IPS-20b (cell line): ENCODE data around the gene SHC3.

Experiments
- H3K27ac ChIP-seq: one replicate; pipeline ENCODE4 v1.5.1; 2013; ENCODE audit warnings: low read length
- H3K27me3 ChIP-seq: 2 replicates; pipeline ENCODE4 v1.6.1; 2013; ENCODE audit warnings: mild to moderate bottlenecking, low read length, inconsistent platforms; ENCODE audit not compliant: insufficient read depth
- H3K36me3 ChIP-seq: 2 replicates; pipeline ENCODE4 v1.6.1; 2013; ENCODE audit warnings: low read depth, mild to moderate bottlenecking, inconsistent platforms, low read length, moderate library complexity; ENCODE audit not compliant: insufficient read depth
- H3K4me1 ChIP-seq: 2 replicates; pipeline ENCODE4 v1.6.1; 2013; ENCODE audit warnings: mild to moderate bottlenecking, control low read depth, inconsistent platforms, low read length, moderate library complexity; ENCODE audit not compliant: insufficient read depth
- H3K4me3 ChIP-seq: 2 replicates; pipeline ENCODE4 v1.5.1; 2013; ENCODE audit warnings: mild to moderate bottlenecking, low read length, inconsistent platforms
- H3K9ac ChIP-seq: 2 replicates; pipeline ENCODE4 v1.6.1; 2013; ENCODE audit warnings: low read depth, mild to moderate bottlenecking, inconsistent platforms, low read length, moderate library complexity
- H3K9me3 ChIP-seq: 2 replicates; pipeline ENCODE4 v1.6.1; 2013; ENCODE audit warnings: mild to moderate bottlenecking, low read depth, low read length, inconsistent platforms; ENCODE audit not compliant: insufficient read depth

SHC3 gene

GRCh38 chr9:89012294-89013042 lies 166.2 kb downstream of the SHC3 start:
- Histone ChIP-seq H3K27me3 (no peaks in the 10 kb centered on the region), H3K9ac (no peak overlapping the region), H3K4me3 (no peak overlapping the region), H3K36me3 (no peaks in the 10 kb centered on the region), H3K4me1 (peaks cover 11% of the 10 kb centered on the region; the same call in 1 of the 2 replicates), H3K9me3 (no peaks in the 10 kb centered on the region), H3K27ac (no peak overlapping the region)

DNA sequence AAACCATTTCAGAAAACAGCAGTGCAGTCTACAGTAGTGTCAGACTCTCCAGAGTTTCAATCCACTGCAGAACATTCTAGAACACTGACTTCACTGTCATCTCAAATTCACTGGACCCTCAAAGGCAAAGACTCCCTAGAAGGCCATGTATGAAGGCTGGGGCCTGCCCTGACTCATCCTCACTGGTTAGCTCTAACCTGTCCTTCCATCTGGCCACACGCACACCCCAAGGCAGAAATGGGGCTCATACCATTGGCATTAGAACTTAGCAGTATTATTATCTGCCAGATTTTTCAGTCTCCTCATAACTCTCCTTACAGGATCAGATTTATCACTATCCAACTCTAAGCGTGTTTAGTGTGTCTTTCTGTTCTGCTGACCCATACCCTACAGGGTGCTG lies 166.9 kb downstream of the SHC3 start:
- H3K27ac ChIP-seq, result no peak overlapping the region

GRCh38 chr9:89010526-89011111 lies 168.0 kb downstream of the SHC3 start:
- Histone ChIP-seq H3K36me3 (no peaks in the 10 kb centered on the region), H3K27ac (no peak overlapping the region), H3K27me3 (no peaks in the 10 kb centered on the region), H3K4me3 (no peak overlapping the region), H3K9me3 (no peaks in the 10 kb centered on the region), H3K9ac (no peak overlapping the region), H3K4me1 (peaks cover 11% of the 10 kb centered on the region; the same call in 1 of the 2 replicates)

More for the DNA sequence above, 166.9 kb downstream of the SHC3 start:
- no peak overlapping the region for H3K9ac ChIP-seq
- no peaks in the 10 kb centered on the region for H3K9me3 ChIP-seq
- H3K4me3 ChIP-seq, result no peak overlapping the region
- no peaks in the 10 kb centered on the region for H3K36me3 ChIP-seq
- H3K27me3 ChIP-seq, result no peaks in the 10 kb centered on the region
- peaks cover 11% of the 10 kb centered on the region; the same call in 1 of the 2 replicates for H3K4me1 ChIP-seq

DNA sequence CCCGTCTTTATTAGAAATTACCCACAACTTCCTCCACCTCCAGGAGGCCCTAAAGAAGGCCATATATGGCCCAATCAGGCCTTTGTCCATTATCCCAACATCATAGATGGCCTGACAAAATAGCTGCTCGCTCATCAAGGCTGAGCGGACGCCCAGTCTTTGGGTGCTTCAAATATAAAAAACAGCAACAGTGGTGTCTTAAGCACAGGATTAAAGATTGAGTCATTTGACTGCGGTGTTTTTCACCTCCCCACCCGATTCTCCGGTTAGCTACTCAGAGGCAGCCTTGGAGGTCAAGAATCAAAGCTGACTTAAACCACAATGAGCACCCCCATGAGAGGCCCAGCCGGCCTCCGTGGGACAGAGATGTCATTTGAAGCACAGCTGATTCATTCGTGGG lies 168.6 kb downstream of the SHC3 start:
- no peak overlapping the region for H3K4me3 ChIP-seq
- no peaks in the 10 kb centered on the region for H3K36me3 ChIP-seq
- no peaks in the 10 kb centered on the region for H3K9me3 ChIP-seq

DNA sequence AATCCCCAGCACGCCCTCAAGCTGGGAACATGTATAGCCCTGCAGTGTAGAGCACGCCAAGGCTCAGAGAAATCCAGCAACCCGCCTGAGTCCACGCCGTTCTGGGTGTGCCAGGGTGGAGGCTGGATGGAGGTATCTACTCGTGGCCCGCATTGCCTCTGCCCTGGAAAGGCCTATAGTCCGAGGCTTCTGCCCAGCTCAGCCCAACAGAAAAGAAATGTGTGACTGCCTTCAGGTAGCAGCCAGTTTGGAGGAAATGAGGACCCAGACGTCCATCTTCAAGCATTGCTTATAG lies 169.1 kb downstream of the SHC3 start:
- Histone ChIP-seq H3K27ac (no peak overlapping the region), H3K4me3 (no peak overlapping the region), H3K9me3 (no peaks in the 10 kb centered on the region), H3K27me3 (no peaks in the 10 kb centered on the region), H3K9ac (no peak overlapping the region), H3K4me1 (peaks cover 11% of the 10 kb centered on the region; the same call in 1 of the 2 replicates), H3K36me3 (no peaks in the 10 kb centered on the region)

More for the DNA sequence above, 168.6 kb downstream of the SHC3 start:
- Histone ChIP-seq H3K27ac (no peak overlapping the region), H3K9ac (no peak overlapping the region), H3K4me1 (peaks cover 11% of the 10 kb centered on the region; the same call in 1 of the 2 replicates), H3K27me3 (no peaks in the 10 kb centered on the region)

- Histone ChIP-seq H3K27ac (no peak overlapping the region), H3K4me3 (no peak overlapping the region), H3K27me3 (no peaks in the 10 kb centered on the region), H3K36me3 (no peaks in the 10 kb centered on the region), H3K9me3 (no peaks in the 10 kb centered on the region), H3K9ac (no peak overlapping the region), H3K4me1 (peaks cover 11% of the 10 kb centered on the region; the same call in 1 of the 2 replicates)
These were observed 169.7 kb downstream of the SHC3 start for GRCh38 chr9:89008744-89009545.

DNA sequence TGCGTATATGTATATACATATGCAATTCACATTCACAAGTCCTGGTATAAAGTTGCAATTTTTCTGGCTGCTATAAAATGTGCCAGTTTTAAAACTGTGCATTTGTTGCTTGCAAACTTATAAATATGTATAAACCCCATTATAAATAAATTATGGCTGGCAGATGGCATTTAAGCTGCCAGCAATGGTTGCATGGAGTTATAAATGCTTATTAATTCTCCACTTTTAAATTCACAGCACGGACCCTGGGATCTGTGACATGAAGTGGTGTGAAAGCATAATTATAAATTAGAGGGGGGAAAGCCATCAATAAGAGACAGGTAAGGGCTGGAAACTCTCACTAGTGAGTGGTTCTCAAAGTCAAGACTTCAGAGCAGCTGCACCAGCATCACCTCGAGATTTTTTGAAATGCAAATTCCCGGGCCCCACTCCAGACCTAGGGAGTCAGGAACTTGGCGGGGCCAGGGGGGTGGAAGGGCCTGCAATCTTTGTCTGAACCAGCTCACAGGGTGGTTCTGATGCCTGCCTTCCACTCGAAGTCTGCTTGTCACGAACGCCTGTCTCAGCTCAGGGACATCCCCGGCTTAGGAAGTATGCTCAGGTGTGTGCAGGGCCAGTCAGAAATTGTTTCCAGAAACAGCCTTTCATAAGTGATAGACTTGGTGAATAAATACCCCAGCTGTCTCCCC lies 170.4 kb downstream of the SHC3 start:
- H3K27ac ChIP-seq, result no peak overlapping the region
- no peaks in the 10 kb centered on the region; the same call in 1 of the 2 replicates for H3K36me3 ChIP-seq
- peaks cover 11% of the 10 kb centered on the region; the same call in 1 of the 2 replicates for H3K4me1 ChIP-seq
- no peaks in the 10 kb centered on the region for H3K27me3 ChIP-seq
- no peak overlapping the region for H3K9ac ChIP-seq
- H3K4me3 ChIP-seq, result no peak overlapping the region
- H3K9me3 ChIP-seq, result no peaks in the 10 kb centered on the region

- Histone ChIP-seq H3K27ac (no peak overlapping the region), H3K9me3 (no peaks in the 10 kb centered on the region), H3K9ac (no peak overlapping the region), H3K4me1 (peaks cover 11% of the 10 kb centered on the region; the same call in 1 of the 2 replicates), H3K27me3 (no peaks in the 10 kb centered on the region), H3K4me3 (no peak overlapping the region), H3K36me3 (peaks cover 6% of the 10 kb centered on the region; the same call in 1 of the 2 replicates)
These were observed 171.3 kb downstream of the SHC3 start for GRCh38 chr9:89006996-89007967.

GRCh38 chr9:89006267-89006666 lies 172.4 kb downstream of the SHC3 start:
- Histone ChIP-seq H3K36me3 (peaks cover 6% of the 10 kb centered on the region; the same call in 1 of the 2 replicates), H3K9ac (no peak overlapping the region), H3K27ac (no peak overlapping the region), H3K4me3 (no peak overlapping the region), H3K4me1 (peaks cover 8% of the 10 kb centered on the region; the same call in 1 of the 2 replicates), H3K9me3 (no peaks in the 10 kb centered on the region), H3K27me3 (no peaks in the 10 kb centered on the region)

DNA sequence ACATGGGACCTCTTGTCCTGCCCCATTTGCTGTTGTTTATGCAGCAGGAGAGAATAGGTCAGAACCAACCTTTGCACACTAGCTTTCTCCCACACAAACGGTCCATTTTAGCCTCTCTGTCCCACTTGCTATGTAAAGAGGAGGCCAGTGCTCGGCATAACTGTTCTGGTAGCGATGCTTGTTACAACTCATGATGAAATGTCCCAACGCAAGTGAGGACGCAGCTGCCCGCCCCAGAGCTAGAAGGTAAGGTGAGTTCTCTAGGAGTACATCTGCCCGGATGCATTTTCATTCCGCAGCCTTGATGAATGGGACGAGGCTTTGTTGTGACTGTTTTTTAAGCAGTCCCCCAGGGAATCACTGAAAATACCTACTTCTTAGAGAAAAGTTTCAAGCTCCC lies 173.3 kb downstream of the SHC3 start:
- Histone ChIP-seq H3K27me3 (no peaks in the 10 kb centered on the region), H3K4me3 (no peak overlapping the region), H3K27ac (no peak overlapping the region), H3K9ac (no peak overlapping the region), H3K4me1 (peaks cover 8% of the 10 kb centered on the region; the same call in 1 of the 2 replicates), H3K36me3 (peaks cover 6% of the 10 kb centered on the region; the same call in 1 of the 2 replicates), H3K9me3 (no peaks in the 10 kb centered on the region)
